Heart right ventricle (tissue), 16 donors: ENCODE measurements around the gene TDRD7. TPM values are rescaled to one million over a fixed set of nuclear protein-coding genes. Genes with fewer than 3 reads are reported as not detected.
A peak's percentile ranks its signal among the peaks of the same experiment; 100 is the strongest.

Experiments
- ATAC-seq, 8 donors: fragments of 200-7000 bp; cut with Tn5 transposase; one replicate each; pipeline ENCODE4 v1.9.1; 2020; ENCODE audit warnings: mild to moderate bottlenecking in 8 of 8, moderate library complexity in 8 of 8, moderate number of reproducible peaks in 1 of 8
- DNase-seq, 2 donors: peaks; one replicate each; pipeline ENCODE4 v3.0.0-alpha.2; 2020
- H3K27ac ChIP-seq, 10 donors: fragments of 200-600 bp; sonication (generic) in 2 of 10; one replicate each; pipeline versions ENCODE4 v1.5.0 to v1.8.0; 2020 to 2022; ENCODE audit warnings: mild to moderate bottlenecking in 3 of 10
- H3K27me3 ChIP-seq, 7 donors: fragments of 200-600 bp; one replicate each; pipeline ENCODE4 v1.8.0; 2021 to 2022; ENCODE audit warnings: mild to moderate bottlenecking in 2 of 7
- H3K36me3 ChIP-seq, 9 donors: fragments of 200-600 bp; sonication (generic) in 1 of 9; one replicate each; pipeline versions ENCODE4 v1.5.0 to v1.8.0; 2020 to 2022; ENCODE audit warnings: mild to moderate bottlenecking in 2 of 9
- H3K4me1 ChIP-seq, 9 donors: fragments of 200-600 bp; sonication (generic) in 1 of 9; one replicate each; pipeline versions ENCODE4 v1.5.0 to v1.8.0; 2020 to 2022; ENCODE audit warnings: mild to moderate bottlenecking in 4 of 9
- H3K4me3 ChIP-seq, 10 donors: fragments of 200-600 bp; sonication (generic) in 2 of 10; one replicate each; pipeline versions ENCODE4 v1.5.0 to v1.8.0; 2020 to 2022; ENCODE audit warnings: mild to moderate bottlenecking in 7 of 10, moderate library complexity in 2 of 10
- H3K9me3 ChIP-seq, 11 donors: fragments of 200-600 bp in 10 of 11; sonication (generic) in 2 of 11; one replicate each; pipeline versions ENCODE4 v1.5.0 to v1.8.0; 2013 to 2022; ENCODE audit warnings: mild to moderate bottlenecking in 2 of 11, control low read depth in 1 of 11, moderate library complexity in 1 of 11
- CTCF ChIP-seq, 9 donors: fragments of 200-600 bp; sonication (generic) in 2 of 9; IDR thresholded peaks; one replicate each; pipeline versions ENCODE4 v1.5.0 to v1.8.0; 2021 to 2022; ENCODE audit warnings: antibody characterized with exemption in 9 of 9, mild to moderate bottlenecking in 5 of 9, moderate library complexity in 1 of 9
- WGBS, 2 donors: extraction: QIAGEN DNeasy Blood & Tissue Kit; methylation state at CpG; one replicate each; pipeline ENCODE4 v1.1.7; 2013; ENCODE audit warnings: inconsistent platforms in 1 of 2; 5-methylcytosine and 5-hydroxymethylcytosine counted together
- intact Hi-C, 10 donors: fragments of 100-400 bp; cut with DNase I; formaldehyde crosslinking; loops; one replicate each; pipeline versions ENCODE4 v1.11.1 to v1.14.2; 2022
- polyA plus RNA-seq, 2 donors: library from polyadenylated mRNA; stranded (reverse); fragments of 200-250 nt; gene quantifications; one replicate each; pipeline ENCODE4 v1.2.3, GENCODE V29; 2013
- total RNA-seq, 10 donors: library from RNA; stranded (reverse); fragmentation: NEBNext Ultra II Directional in 3 of 10; extraction: Animal tissue kit (Norgen Biotek cat#: 25700) in 3 of 10; gene quantifications; one replicate each; pipeline versions ENCODE4 v1.2.1 to v1.2.4, GENCODE V29; 2021 to 2023
- donor health status: Arrhythmogenic right ventricular cardiomyopathy.
- donor health status: ischemic (EF 13 %, LVEDD 7.1; RV severe dilation, severe dysfunction).
- donor health status: healthy with polysubstance abuse.
- donor health status: DM: no; HTN: yes; CAD: no.
- donor health status: DM: no; HTN: no; CAD: no.
- donor health status: ischemic (EF 25% LVEDD 6.9; RV normal size, moderate dysfunction).
- donor health status: ischemic (EF 25% LVEDD 5.7; RV mildly dilated, moderate dysfunction).
- donor health status: healthy.
- donor health status: DM: yes; HTN: yes; CAD: no.
- donor health status: Ischemic cardiomyopathy.
- donor health status: ischemic (EF 35%, LVEDD 5.7; RV mildly dilated, moderate dysfunction).
- donor health status: nonischemic (EF 11% LVEDD 7.7; RV severe dilation, severe dysfunction).
- donor health status: DM: yes; HTN: yes; CAD: no.
- donor health status: PGD.
- donor health status: ischemic (EF 29% LVEDD 5.4; RV normal size, mild dysfunction).
- donor health status: nonischemic (EF 23%, LVEDD 6.1; RV moderate dilation, normal function).

TDRD7 gene
- total and polyA plus RNA-seq, 12 donors, result 4.0 to 12.8 (median 8.0) TPM

- no peaks in the 10 kb centered on the region for H3K9me3 ChIP-seq
- no peak overlapping the region for H3K4me3 ChIP-seq
- DNase-seq, result no peak
- intact Hi-C loops, result no loop called here
- peaks cover 0 to 3% (median 0%) of the 10 kb centered on the region in 9 donors for H3K36me3 ChIP-seq
- peak overlapping the region in 1 of 10 donors; percentile 20 for H3K27ac ChIP-seq
- no peaks in the 10 kb centered on the region for H3K27me3 ChIP-seq
- WGBS, 2 donors, result 59 to 65% methylated on average over 14 of the region's 14 CpGs
- TF ChIP-seq CTCF (IDR thresholded peaks at IDR 0.05), result no peak
- peak in 2 of 8 donors; percentile 29 to 49 for ATAC-seq
- peaks cover 8 to 94% (median 52%) of the 10 kb centered on the region in 9 donors for H3K4me1 ChIP-seq
These were observed 105.6 kb downstream of the TDRD7 start for GRCh38 chr9:97517331-97518089.

- DNase-seq (no peak), ATAC-seq (no peak)
- 65 to 68% methylated on average over 9 of the region's 9 CpGs for WGBS, 2 donors
- no peak for TF ChIP-seq CTCF (IDR thresholded peaks at IDR 0.05)
- Histone ChIP-seq H3K4me1 (peaks cover 8 to 94% (median 54%) of the 10 kb centered on the region in 9 donors), H3K27ac (peak overlapping the region in 3 of 10 donors; percentile 20 to 69 (median 21)), H3K9me3 (no peaks in the 10 kb centered on the region), H3K36me3 (peaks cover 0 to 3% (median 0%) of the 10 kb centered on the region in 9 donors), H3K4me3 (no peak overlapping the region), H3K27me3 (no peaks in the 10 kb centered on the region)
- intact Hi-C loops, result no loop called here
These were observed 106.4 kb downstream of the TDRD7 start for GRCh38 chr9:97518166-97518908.

GRCh38 chr9:97518909-97519307 is 107.0 kb downstream of the TDRD7 start:
- no peaks in the 10 kb centered on the region for H3K9me3 ChIP-seq
- H3K4me3 ChIP-seq, result no peak overlapping the region
- 25% methylated on average over 6 of the region's 6 CpGs for WGBS, 2 donors
- H3K4me1 ChIP-seq, result peaks cover 8 to 90% (median 50%) of the 10 kb centered on the region in 9 donors
- H3K27me3 ChIP-seq, result no peaks in the 10 kb centered on the region
- intact Hi-C loops, result no loop called here
- DNase-seq, result no peak
- peaks cover 0 to 3% (median 0%) of the 10 kb centered on the region in 9 donors for H3K36me3 ChIP-seq
- ATAC-seq, result peak in 3 of 8 donors; percentile 22 to 46 (median 45)
- H3K27ac ChIP-seq, result peak overlapping the region in 3 of 10 donors; percentile 21 to 69 (median 59)
- no peak for TF ChIP-seq CTCF (IDR thresholded peaks at IDR 0.05)

GRCh38 chr9:97519441-97519970 is 107.6 kb downstream of the TDRD7 start:
- Histone ChIP-seq H3K27ac (peak overlapping the region in 6 of 10 donors; percentile 14 to 69 (median 33)), H3K27me3 (no peaks in the 10 kb centered on the region), H3K36me3 (peaks cover 0 to 3% (median 0%) of the 10 kb centered on the region in 9 donors), H3K4me3 (no peak overlapping the region), H3K9me3 (no peaks in the 10 kb centered on the region), H3K4me1 (peaks cover 5 to 84% (median 50%) of the 10 kb centered on the region in 9 donors)
- WGBS, 2 donors, result 77 to 83% methylated on average over 11 of the region's 11 CpGs
- intact Hi-C loops, result no loop called here
- ATAC-seq, result no peak
- TF ChIP-seq CTCF (IDR thresholded peaks at IDR 0.05), result no peak
- DNase-seq, result no peak
